Measurements from ENCODE around the gene P2RY4. TPM values are rescaled to one million over a fixed set of nuclear protein-coding genes. Genes with fewer than 3 reads are reported as not detected.
A peak's percentile ranks its signal among the peaks of the same experiment; 100 is the strongest.
"Not testable (repeated sequence)": the region's sequence is repeated elsewhere in the genome, so short reads cannot be mapped to it uniquely, and the experiment has no call there.

P2RY4 gene
- not detected in 2 replicates for total RNA-seq (2014; rRNA removed; shearing (Covaris generic))

GRCh38 chrX:70260104-70260503, at the start of gene P2RY4:
Gene P2RY4, minus strand, starts transcription at chrX:70260204. Its CDS starts 580 bp downstream, at chrX:70259624.
- no peak for DNase-seq (ENCODE audit: low spot score)

GRCh38 chrX:70301716-70302115, 41.7 kb upstream of the P2RY4 start:
- DNase-seq (ENCODE audit: low spot score): no peak

DNA sequence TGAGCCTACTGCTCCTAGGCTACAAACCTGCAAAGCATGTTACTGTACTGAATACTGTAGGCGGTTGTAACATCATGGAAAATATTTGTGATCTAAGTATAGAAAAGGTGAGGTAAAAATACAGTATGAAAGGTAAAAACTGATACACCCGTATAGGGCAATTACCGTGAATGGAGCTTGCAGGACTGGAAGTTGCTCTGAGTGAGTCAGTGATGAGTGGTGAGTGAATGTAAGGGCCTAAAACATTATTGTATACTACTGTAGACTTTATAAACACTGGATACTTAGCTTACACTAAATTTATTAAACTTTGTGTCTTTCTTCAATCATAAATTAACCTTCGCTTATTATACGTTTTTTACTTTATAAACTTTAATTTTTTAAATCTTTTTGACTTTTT, 33.6 kb upstream of the P2RY4 start:
- DNase-seq (ENCODE audit: low spot score): no peak

DNA sequence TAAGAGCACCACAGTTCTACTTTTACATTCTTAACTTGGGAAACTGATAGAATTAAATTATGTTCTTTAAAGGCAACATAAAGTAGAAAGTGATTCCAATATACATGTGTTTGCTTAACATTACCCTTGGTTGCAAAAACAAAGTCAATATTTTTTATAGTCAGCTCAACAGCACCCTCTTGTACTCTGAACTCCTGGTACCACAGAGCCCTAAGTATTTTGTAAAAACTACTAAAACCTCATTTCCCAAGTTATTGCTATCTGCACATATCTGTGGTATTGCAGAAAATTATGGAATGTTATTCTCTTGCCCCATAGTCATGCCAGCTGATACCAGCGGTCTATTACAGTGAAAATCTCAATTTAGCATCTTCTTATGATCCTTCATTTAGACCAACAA, 32.8 kb upstream of the P2RY4 start:
- DNase-seq (ENCODE audit: low spot score): no peak

- DNase-seq (ENCODE audit: low spot score): peak; percentile 87
These were observed 30.1 kb upstream of the P2RY4 start, which contains the start of the genes KIF4A and PDZD11 for GRCh38 chrX:70289793-70290770. Gene KIF4A, plus strand, starts transcription at chrX:70290104. Its CDS starts 355 bp downstream, at chrX:70290459. Gene PDZD11, minus strand, starts transcription at chrX:70289927. Its CDS starts 586 bp downstream, at chrX:70289341.

GRCh38 chrX:70289168-70289792, 29.3 kb upstream of the P2RY4 start:
- no peak for DNase-seq (ENCODE audit: low spot score)

GRCh38 chrX:70281951-70282350, 21.9 kb upstream of the P2RY4 start, which contains the start of gene RAB41:
Gene RAB41, plus strand, starts transcription at chrX:70282172. Its CDS starts 46 bp downstream, at chrX:70282218.
- no peak for DNase-seq (ENCODE audit: low spot score)

GRCh38 chrX:70280573-70280972, 20.6 kb upstream of the P2RY4 start:
- DNase-seq (ENCODE audit: low spot score): no peak

DNA sequence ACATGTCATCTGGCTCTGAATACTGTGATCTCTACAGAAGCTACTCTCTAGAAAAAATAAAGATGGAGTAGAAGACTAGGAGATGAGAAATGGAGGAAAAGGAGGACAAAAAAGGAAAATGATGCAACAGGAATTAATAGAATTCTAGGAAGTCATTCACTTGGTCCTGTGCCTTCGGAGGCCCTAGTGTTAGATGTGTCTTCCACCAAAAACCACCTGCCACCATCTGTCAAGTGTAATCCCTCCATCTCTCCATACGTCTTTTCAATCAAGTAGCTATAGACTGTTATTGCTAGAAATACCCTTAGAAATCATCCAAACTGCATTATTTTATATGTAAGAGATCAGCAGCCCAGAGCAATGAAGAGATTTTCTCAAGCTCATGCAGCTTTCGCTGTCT, 19.1 kb upstream of the P2RY4 start:
- DNase-seq (ENCODE audit: low spot score): no peak

- DNase-seq (ENCODE audit: low spot score): not testable (repeated sequence)
These were observed 14.0 kb upstream of the P2RY4 start for GRCh38 chrX:70274029-70274428.

DNA sequence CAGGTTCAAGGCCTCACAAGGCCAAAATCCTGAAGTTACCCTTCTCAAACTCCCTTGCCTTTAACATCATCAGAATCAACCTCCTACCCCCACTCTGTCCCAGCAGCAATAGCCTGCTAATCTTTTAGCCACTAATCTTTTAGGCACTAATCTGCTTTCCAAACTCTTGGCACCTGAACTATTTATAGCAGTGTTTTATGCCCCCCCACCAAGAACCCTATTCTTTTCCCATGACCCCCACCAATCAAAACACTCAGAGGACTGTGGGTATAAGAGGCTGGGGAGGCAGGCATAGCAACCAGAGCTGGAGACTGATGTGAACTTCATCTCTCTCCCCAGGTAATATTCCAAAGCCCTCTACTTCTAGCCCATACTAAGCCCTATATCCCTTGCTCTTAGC, 8.0 kb upstream of the P2RY4 start, which contains the start of gene ARR3:
Gene ARR3, plus strand, starts transcription at position 301 of the 400 bp plus-strand sequence. CDS start 1,052 bp downstream, outside the sequence.
- no peak for DNase-seq (ENCODE audit: low spot score)

- no peak for DNase-seq (ENCODE audit: low spot score)
These were observed 4.8 kb upstream of the P2RY4 start for GRCh38 chrX:70264784-70265183.

GRCh38 chrX:70262952-70263567, 3.1 kb upstream of the P2RY4 start:
- peak; percentile 80 for DNase-seq (ENCODE audit: low spot score)

GRCh38 chrX:70257423-70258288, 2.3 kb downstream of the P2RY4 start:
- no peak for DNase-seq (ENCODE audit: low spot score)

GRCh38 chrX:70255452-70255851, 4.6 kb downstream of the P2RY4 start:
- peak; percentile 5 for DNase-seq (ENCODE audit: low spot score)

DNA sequence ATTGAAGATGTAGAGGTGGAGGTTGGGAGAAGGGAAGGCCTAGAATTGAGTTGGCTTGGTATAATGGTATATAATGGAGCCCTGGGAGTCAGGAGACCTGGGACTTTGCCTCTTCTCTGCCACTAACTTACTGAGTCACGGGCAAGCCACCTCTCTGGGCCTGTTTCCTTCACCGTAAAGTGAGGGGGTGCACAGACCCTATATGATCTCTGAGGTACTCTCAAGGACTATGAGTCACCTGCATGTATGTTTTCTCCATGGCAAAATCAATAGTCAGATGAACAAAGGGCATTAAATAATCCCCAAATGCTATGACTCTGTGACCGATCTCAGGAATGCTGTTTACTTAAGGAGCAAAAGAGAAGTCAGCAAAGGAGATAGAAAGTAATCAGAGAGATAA, 5.1 kb downstream of the P2RY4 start:
- peak; percentile 63 for DNase-seq (ENCODE audit: low spot score)

GRCh38 chrX:70254063-70254400, 6.0 kb downstream of the P2RY4 start:
- DNase-seq (ENCODE audit: low spot score): peak; percentile 41

GRCh38 chrX:70253377-70254062, 6.5 kb downstream of the P2RY4 start:
- peak; percentile 33 for DNase-seq (ENCODE audit: low spot score)

DNA sequence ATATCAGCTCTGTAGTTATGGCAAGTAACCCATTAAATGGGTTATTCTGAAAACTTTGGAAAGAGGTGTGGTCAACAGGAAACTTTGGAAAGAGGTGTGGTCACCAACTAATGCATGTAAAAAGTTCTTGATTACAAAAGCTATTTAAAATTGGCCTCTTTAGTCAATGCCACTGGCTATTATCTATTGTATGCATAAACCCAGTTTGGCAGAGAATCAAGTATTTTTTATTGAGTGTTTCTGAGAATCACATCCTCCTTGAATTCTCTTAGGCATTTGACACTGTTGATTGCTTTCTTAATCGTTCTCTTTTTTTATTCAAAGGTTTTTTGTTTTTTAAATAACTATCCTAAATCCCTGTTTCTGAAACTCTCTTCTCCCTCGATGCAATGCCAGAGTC, 7.5 kb downstream of the P2RY4 start:
- DNase-seq (ENCODE audit: low spot score): no peak

GRCh38 chrX:70247252-70247651, 12.8 kb downstream of the P2RY4 start:
- DNase-seq (ENCODE audit: low spot score): no peak

All from HT-29 (cell line).